H1 (cell line): Measurements from ENCODE around the gene WDFY4. TPM values are rescaled to one million over a fixed set of nuclear protein-coding genes. Genes with fewer than 3 reads are reported as not detected.

Experiments used
- CTCF ChIA-PET: fragments of 300-600 bp; sonication (Branson Sonifier 250); formaldehyde crosslinking; loops from one replicate; lab custom pipeline; 2021; ENCODE audit not compliant: partially characterized antibody; lab: Charles Lee
- POLR2A ChIA-PET: fragments of 300-600 bp; sonication (Branson Sonifier 250); formaldehyde crosslinking; loops from one replicate; lab custom pipeline; 2021; ENCODE audit warnings: inconsistent platforms; ENCODE audit not compliant: partially characterized antibody; lab: Charles Lee
- DNase-seq, 2 experiments: peaks; one replicate each; pipeline versions ENCODE4 v3.0.0 to v3.0.0-alpha.2; 2010 to 2022; ENCODE audit warnings: low spot score in 2 of 2, low read depth in 1 of 2, mixed read lengths in 1 of 2
- FAIRE-seq: peaks from 2 replicates; lab custom pipeline; 2011; peaks lifted over from hg19 to GRCh38; lab: Jason Lieb, UNC
- H2AFZ ChIP-seq: 2 replicates; pipeline ENCODE4 v1.8.1; 2012; ENCODE audit warnings: low read length, inconsistent platforms
- H2AK5ac ChIP-seq: 2 replicates; pipeline ENCODE4 v1.6.1; 2013; ENCODE audit warnings: low read depth, low read length
- H2BK120ac ChIP-seq: replicated peaks from 2 replicates; pipeline ENCODE3; 2013; ENCODE audit warnings: low read depth, low read length, inconsistent platforms
- H2BK12ac ChIP-seq: 2 replicates; pipeline ENCODE4 v1.6.1; 2013; ENCODE audit warnings: low read depth, low read length
- H2BK15ac ChIP-seq: 2 replicates; pipeline ENCODE4 v1.6.1; 2013; ENCODE audit warnings: low read length
- H2BK20ac ChIP-seq: 2 replicates; pipeline ENCODE4 v1.6.1; 2013; ENCODE audit warnings: low read length
- H2BK5ac ChIP-seq: 2 replicates; pipeline ENCODE4 v1.6.1; 2013; ENCODE audit warnings: low read depth, low read length
- H3K14ac ChIP-seq: 2 replicates; pipeline ENCODE4 v1.6.1; 2013; ENCODE audit warnings: inconsistent platforms; ENCODE audit not compliant: insufficient read length
- H3K18ac ChIP-seq: 2 replicates; pipeline ENCODE4 v1.6.1; 2013; ENCODE audit warnings: low read length; ENCODE audit errors: extremely low read depth
- H3K23ac ChIP-seq: 2 replicates; pipeline ENCODE4 v1.6.1; 2013; ENCODE audit warnings: inconsistent platforms; ENCODE audit not compliant: insufficient read length
- H3K23me2 ChIP-seq: 2 replicates; pipeline ENCODE4 v1.6.1; 2013; ENCODE audit warnings: low read depth, low read length
- H3K27ac ChIP-seq: 2 replicates; pipeline ENCODE4 v1.6.1; 2011; ENCODE audit warnings: low read depth, low read length, inconsistent platforms
- H3K27me3 ChIP-seq, 4 experiments: replicated peaks in 1 of 4; 1 replicate in 1 of 4; 2 replicates in 3 of 4; pipeline versions ENCODE4 v1.6.1 to v1.8.1; 2011 to 2013; ENCODE audit warnings: low read length in 3 of 4, mild to moderate bottlenecking in 3 of 4, inconsistent platforms in 2 of 4, mixed read lengths in 2 of 4, moderate library complexity in 1 of 4; ENCODE audit not compliant: control insufficient read depth in 3 of 4, insufficient read depth in 3 of 4; ENCODE audit errors: extremely low read depth in 1 of 4
- H3K36me3 ChIP-seq, 4 experiments: 2 replicates each; pipeline versions ENCODE4 v1.6.1 to v1.8.1; 2011 to 2013; ENCODE audit warnings: mild to moderate bottlenecking in 4 of 4, low read length in 3 of 4, moderate library complexity in 2 of 4, control low read depth in 1 of 4, inconsistent platforms in 1 of 4; ENCODE audit not compliant: insufficient read depth in 4 of 4, control insufficient read depth in 2 of 4
- H3K4ac ChIP-seq: replicated peaks from 2 replicates; pipeline ENCODE3; 2013; ENCODE audit warnings: low read length, low read depth, mixed read lengths, inconsistent platforms; ENCODE audit not compliant: insufficient read length
- H3K4me1 ChIP-seq, 4 experiments: replicated peaks in 1 of 4; 1 replicate in 1 of 4; 2 replicates in 3 of 4; pipeline versions ENCODE4 v1.6.1 to v1.8.1; 2011 to 2013; ENCODE audit warnings: low read length in 3 of 4, inconsistent platforms in 2 of 4, mixed read lengths in 1 of 4; ENCODE audit not compliant: insufficient read depth in 4 of 4, control insufficient read depth in 3 of 4
- H3K4me2 ChIP-seq, 2 experiments: 2 replicates each; pipeline versions ENCODE4 v1.6.1 to v1.8.1; 2011 to 2013; ENCODE audit warnings: low read depth in 2 of 2, low read length in 2 of 2, control low read depth in 1 of 2, inconsistent platforms in 1 of 2, mild to moderate bottlenecking in 1 of 2; ENCODE audit not compliant: insufficient read depth in 1 of 2
- H3K4me3 ChIP-seq, 4 experiments: fragments of 200-600, 300-600 bp in 1 of 4; sonication (generic), shearing (Covaris generic), sonication (Bioruptor Twin) in 1 of 4; 2 replicates each; pipeline versions ENCODE4 v1.5.1 to v1.8.1; 2011 to 2016; ENCODE audit warnings: low read length in 4 of 4, low read depth in 3 of 4, control low read depth in 2 of 4, inconsistent platforms in 2 of 4, mild to moderate bottlenecking in 2 of 4, mixed read lengths in 1 of 4, moderate library complexity in 1 of 4; ENCODE audit not compliant: insufficient read depth in 2 of 4; ENCODE audit errors: extremely low read depth in 1 of 4
- H3K56ac ChIP-seq: replicated peaks from 2 replicates; pipeline ENCODE3; 2013; ENCODE audit warnings: low read depth, mild to moderate bottlenecking, mixed read lengths, low read length, inconsistent platforms; ENCODE audit not compliant: insufficient read length
- H3K79me1 ChIP-seq: 2 replicates; pipeline ENCODE4 v1.6.1; 2013; ENCODE audit warnings: low read depth, low read length, control low read depth
- H3K79me2 ChIP-seq, 2 experiments: 2 replicates each; pipeline versions ENCODE4 v1.6.1 to v1.8.1; 2012 to 2013; ENCODE audit warnings: low read length in 2 of 2, mild to moderate bottlenecking in 2 of 2, inconsistent platforms in 1 of 2; ENCODE audit not compliant: insufficient read depth in 2 of 2, control insufficient read depth in 1 of 2
- H3K9ac ChIP-seq, 4 experiments: replicated peaks in 1 of 4; 1 replicate in 1 of 4; 2 replicates in 3 of 4; pipeline versions ENCODE4 v1.6.1 to v1.8.1; 2011 to 2013; ENCODE audit warnings: low read depth in 3 of 4, low read length in 3 of 4, control low read depth in 2 of 4, mild to moderate bottlenecking in 2 of 4, moderate library complexity in 2 of 4, inconsistent platforms in 1 of 4; ENCODE audit errors: extremely low read depth in 1 of 4
- H3K9me3 ChIP-seq, 2 experiments: 2 replicates each; pipeline versions ENCODE4 v1.6.1 to v1.8.1; 2012 to 2013; ENCODE audit warnings: mild to moderate bottlenecking in 2 of 2, moderate library complexity in 2 of 2, control low read depth in 1 of 2, inconsistent platforms in 1 of 2, low read depth in 1 of 2, low read length in 1 of 2, mixed read lengths in 1 of 2; ENCODE audit not compliant: insufficient read depth in 2 of 2
- H4K20me1 ChIP-seq, 2 experiments: replicated peaks in 1 of 2; 2 replicates each; pipeline versions ENCODE3 to v1.8.1; 2011 to 2013; ENCODE audit warnings: inconsistent platforms in 2 of 2, low read length in 2 of 2, mild to moderate bottlenecking in 1 of 2; ENCODE audit not compliant: insufficient read depth in 2 of 2, control insufficient read depth in 1 of 2
- H4K5ac ChIP-seq: 2 replicates; pipeline ENCODE4 v1.6.1; 2013; ENCODE audit warnings: low read length, low read depth, mixed read lengths, inconsistent platforms; ENCODE audit not compliant: insufficient read length
- H4K8ac ChIP-seq: 2 replicates; pipeline ENCODE4 v1.8.0; 2013; ENCODE audit warnings: mild to moderate bottlenecking, moderate library complexity, low read length, inconsistent platforms; ENCODE audit not compliant: insufficient read depth; ENCODE audit errors: extremely low read depth
- H4K91ac ChIP-seq: replicated peaks from 2 replicates; pipeline ENCODE3; 2013; ENCODE audit warnings: low read length, mixed read lengths, inconsistent platforms; ENCODE audit not compliant: insufficient read length
- BACH1 ChIP-seq: IDR thresholded peaks from 2 replicates; pipeline ENCODE4 v1.6.1; 2012; ENCODE audit warnings: low read length, improper control_type of control experiment
- CBX8 ChIP-seq: fragments of 300-800, 300-1000 bp; sonication (generic); IDR thresholded peaks from 2 replicates; pipeline ENCODE4 v1.7.1; 2016; ENCODE audit warnings: low read depth, low read length, borderline replicate concordance
- CHD2 ChIP-seq: IDR thresholded peaks from 2 replicates; pipeline ENCODE4 v1.6.1; 2012; ENCODE audit warnings: low read length, improper control_type of control experiment
- FOSL1 ChIP-seq: IDR thresholded peaks from 2 replicates; pipeline ENCODE4 v1.6.1; 2011; ENCODE audit warnings: mild to moderate bottlenecking, low read depth, low read length, moderate library complexity; ENCODE audit not compliant: insufficient read depth
- KDM5A ChIP-seq: fragments of 200-600 bp; IDR thresholded peaks from 2 replicates; pipeline ENCODE4 v1.7.1; 2012; ENCODE audit warnings: mild to moderate bottlenecking, low read length, inconsistent platforms, mixed read lengths
- NRF1 ChIP-seq: IDR thresholded peaks from 2 replicates; pipeline ENCODE4 v1.6.1; 2011; ENCODE audit warnings: mild to moderate bottlenecking, low read depth, low read length, improper control_type of control experiment
- TAF7 ChIP-seq: optimal IDR thresholded peaks from 2 replicates; pipeline ENCODE3; 2011; ENCODE audit warnings: low read depth, mild to moderate bottlenecking, inconsistent platforms, low read length, moderate library complexity, borderline replicate concordance
- TCF12 ChIP-seq: IDR thresholded peaks from 2 replicates; pipeline ENCODE4 v1.6.1; 2011; ENCODE audit warnings: low read depth, mild to moderate bottlenecking, low read length
- WGBS, 2 experiments: shearing (Covaris generic) in 1 of 2; methylation state at CpG; one replicate each; pipeline versions ENCODE4 v1.1.6 to v1.1.7; 2013 to 2015; ENCODE audit warnings: low lambda C conversion rate in 2 of 2, mixed read lengths in 2 of 2, inconsistent platforms in 1 of 2, low coverage in 1 of 2, missing lambda C conversion rate in 1 of 2; ENCODE audit not compliant: insufficient replicate concordance in 2 of 2, insufficient coverage in 1 of 2, insufficient read length in 1 of 2; ENCODE audit errors: extremely low coverage in 1 of 2, missing lambda C conversion rate in 1 of 2; 5-methylcytosine and 5-hydroxymethylcytosine counted together
- polyA plus RNA-seq, 7 experiments: library from polyadenylated mRNA; depleted of rRNA in 3 of 7; stranded (reverse) in 5 of 7; unstranded in 2 of 7; fragments of >200 nt in 5 of 7; fragments of 200-250 nt in 2 of 7; gene quantifications; 1 replicate in 5 of 7; 2 replicates in 1 of 7; 4 replicates in 1 of 7; pipeline versions ENCODE4 v1.2.1 to v1.2.3, GENCODE V29; 2011 to 2013; ENCODE audit warnings: missing spikeins in 2 of 7, mixed read lengths in 2 of 7
- total RNA-seq: library from RNA; stranded (reverse); fragmentation: NEBNext Ultra II Directional; extraction: Animal tissue kit (Norgen Biotek cat#: 25700); gene quantifications from 2 replicates; pipeline ENCODE4 v1.2.1, GENCODE V29; 2021
- TF ChIP-seq, protein P1 (sequence below): IDR thresholded peaks from 2 replicates; pipeline ENCODE4 v1.6.1; 2012; ENCODE audit warnings: inconsistent platforms

WDFY4 gene
- total and polyA plus RNA-seq, 2 of the 8 experiments (the other 6 are each of a cell fraction or from before 2014, with no cell fraction given), result not detected

DNA sequence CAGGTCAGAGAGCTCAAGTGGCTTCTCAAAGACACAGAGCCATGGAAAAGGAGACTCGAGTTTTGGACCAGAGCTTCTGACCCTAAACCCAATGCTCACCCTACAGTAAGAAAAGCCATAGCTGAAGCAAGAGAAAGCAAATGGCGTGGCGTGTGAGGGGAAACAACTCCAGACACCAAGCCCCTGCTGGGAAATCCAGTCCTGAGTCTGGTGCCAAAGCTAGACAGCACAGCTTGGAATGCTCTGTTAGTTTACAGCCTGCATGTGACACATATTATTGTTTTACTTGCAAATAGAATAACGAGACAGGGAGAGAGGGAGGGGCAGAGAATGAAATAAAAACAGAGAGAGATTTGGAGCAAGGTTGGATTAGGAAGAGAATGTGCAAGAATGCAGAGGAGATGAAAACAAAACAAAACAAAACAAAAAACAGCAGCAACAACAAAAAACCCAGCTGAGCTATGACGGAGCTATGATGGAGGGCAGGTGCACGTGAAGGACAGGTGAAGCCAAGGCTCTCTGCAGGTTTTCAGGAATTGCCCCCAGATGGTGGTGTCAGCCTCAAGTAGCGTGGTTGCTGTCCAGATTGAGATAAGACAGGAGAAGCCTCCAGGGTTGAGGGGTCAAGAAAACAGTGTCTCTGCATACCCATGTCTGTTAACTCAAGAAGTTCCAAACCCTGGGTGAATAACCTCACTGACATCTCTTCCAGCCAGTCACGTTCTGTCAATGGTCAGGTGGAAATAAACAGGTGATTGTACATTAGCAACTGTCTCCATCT is 324.7 kb downstream of the WDFY4 start:
- H3K79me1 ChIP-seq, result no peaks in the 10 kb centered on the region
- no peak overlapping the region for H2BK20ac ChIP-seq
- FAIRE-seq (no peak), DNase-seq (no peak)
- no peaks in the 10 kb centered on the region for H3K9me3 ChIP-seq
- H3K36me3 ChIP-seq, result no peaks in the 10 kb centered on the region
- H3K27ac ChIP-seq, result no peak overlapping the region
- CTCF ChIA-PET, result interaction anchor here (0.7 to 1.3 kb wide), 5 partner anchors 8 to 126 kb away, joined by 3 read pairs; no protein-coding TSS in a partner anchor
- no peak overlapping the region for H3K9ac ChIP-seq
- no peak overlapping the region for H2BK15ac ChIP-seq
- no peak overlapping the region for H4K8ac ChIP-seq
- H3K4me3 ChIP-seq, result no peak overlapping the region
- no peaks in the 10 kb centered on the region; a peak in 1 of 7 replicates for H3K27me3 ChIP-seq
- H4K91ac ChIP-seq, result no peak overlapping the region
- no peaks in the 10 kb centered on the region for H3K79me2 ChIP-seq
- no peak overlapping the region for H3K23ac ChIP-seq
- no peak overlapping the region for H3K14ac ChIP-seq
- no peaks in the 10 kb centered on the region for H3K4me1 ChIP-seq
- H3K18ac ChIP-seq, result no peak overlapping the region
- no peak overlapping the region for H2BK5ac ChIP-seq
- no peak overlapping the region for H4K5ac ChIP-seq
- H2BK12ac ChIP-seq, result no peak overlapping the region
- no peaks in the 10 kb centered on the region for H3K23me2 ChIP-seq
- no peak overlapping the region for H2AFZ ChIP-seq
- H2AK5ac ChIP-seq, result no peak overlapping the region
- no peak overlapping the region for H3K56ac ChIP-seq
- H3K4me2 ChIP-seq, result no peak overlapping the region
- TF ChIP-seq CHD2 (no peak), NRF1 (no peak), FOSL1 (no peak), TCF12 (no peak), BACH1 (no peak), KDM5A (no peak), CBX8 (no peak), TAF7 (no peak)
- TF ChIP-seq, protein P1, sequence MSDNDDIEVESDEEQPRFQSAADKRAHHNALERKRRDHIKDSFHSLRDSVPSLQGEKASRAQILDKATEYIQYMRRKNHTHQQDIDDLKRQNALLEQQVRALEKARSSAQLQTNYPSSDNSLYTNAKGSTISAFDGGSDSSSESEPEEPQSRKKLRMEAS, result no peak
- H2BK120ac ChIP-seq, result no peak overlapping the region
- 96% methylated on average over 8 of the region's 8 CpGs; no CpG with 5 or more reads in 1 of the 2 experiments for WGBS, 2 experiments
- POLR2A ChIA-PET, result no interaction called here
- no peak overlapping the region for H3K4ac ChIP-seq
- no peaks in the 10 kb centered on the region for H4K20me1 ChIP-seq
